Non-pigmented ciliary epithelial cell (primary cell): ENCODE data around the gene NACA.

Experiments used
- DNase-seq: peaks from one replicate; pipeline ENCODE4 v3.0.0-alpha.2; 2010; ENCODE audit warnings: low read depth

NACA gene

GRCh38 chr12:56687223-56688128 lies 37.6 kb downstream of the NACA start:
- no peak for DNase-seq

GRCh38 chr12:56684745-56685359 lies 40.2 kb downstream of the NACA start:
- no peak for DNase-seq

GRCh38 chr12:56682323-56682722 lies 42.8 kb downstream of the NACA start:
- DNase-seq, result no peak

- no peak for DNase-seq
Measured at GRCh38 chr12:56679883-56680575, 45.1 kb downstream of the NACA start.

- DNase-seq, result no peak
Measured at GRCh38 chr12:56678852-56679251, 46.2 kb downstream of the NACA start.

- DNase-seq, result no peak
Measured at GRCh38 chr12:56677680-56678079, 47.4 kb downstream of the NACA start.

- no peak for DNase-seq
Measured at GRCh38 chr12:56676851-56677580, 48.1 kb downstream of the NACA start.

GRCh38 chr12:56671608-56672007 lies 53.5 kb downstream of the NACA start:
- DNase-seq, result no peak

- DNase-seq, result no peak
Measured at GRCh38 chr12:56670836-56671235, 54.3 kb downstream of the NACA start.

GRCh38 chr12:56668197-56668457 lies 57.0 kb downstream of the NACA start:
- DNase-seq, result no peak
